Head of caudate nucleus (tissue), 42 donors: ENCODE data around the gene THSD4.

Source experiments
- DNase-seq, 42 donors: peaks; one replicate each; pipeline versions ENCODE4 v3.0.0 to v3.0.0-alpha.2; 2020 to 2021; ENCODE audit warnings: mixed read lengths in 7 of 42
- intact Hi-C: fragments of 100-400 bp; cut with DNase I; formaldehyde crosslinking; loops from one replicate; pipeline ENCODE4 v1.15.0; 2022

The THSD4 gene

DNA sequence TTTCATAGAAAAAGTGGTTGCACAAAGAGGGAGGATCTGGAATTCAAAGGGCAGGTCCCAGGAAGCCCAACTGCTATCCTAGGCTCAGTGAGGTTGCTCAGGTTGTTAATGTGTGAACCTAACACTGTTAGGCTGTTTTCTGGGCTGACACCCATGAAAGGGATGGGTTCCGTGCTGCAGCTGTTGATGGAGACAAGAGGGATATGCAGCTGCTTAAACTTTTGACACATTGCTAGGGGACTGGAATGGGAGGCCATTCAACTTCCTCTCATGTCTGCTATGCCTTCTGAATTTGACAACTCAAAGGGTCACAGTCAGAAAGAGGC lies 497.1 kb downstream of the THSD4 start:
- DNase-seq, result no peak

DNA sequence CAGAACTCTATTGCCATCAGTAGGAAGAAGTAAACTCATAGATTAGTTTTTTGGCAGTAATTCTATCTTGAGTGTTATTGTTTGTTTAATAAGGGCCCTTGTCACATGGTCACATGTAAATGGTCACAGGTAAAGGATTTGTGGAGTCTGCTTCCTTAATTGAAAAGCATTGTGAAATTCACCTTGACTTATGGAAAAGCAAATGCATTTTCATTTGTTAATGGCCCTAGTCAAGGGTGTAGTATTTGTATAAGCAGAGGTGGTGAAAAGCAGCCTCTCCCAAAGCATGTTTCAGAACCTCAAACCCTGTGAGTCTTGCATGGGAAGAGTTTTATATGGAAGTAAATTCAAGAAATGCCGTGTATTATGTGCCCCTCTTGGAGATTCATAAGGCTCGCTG lies 497.6 kb downstream of the THSD4 start:
- intact Hi-C loops, result no loop called here
- no peak for DNase-seq

More for the DNA sequence above, 497.1 kb downstream of the THSD4 start:
- intact Hi-C loops, result no loop called here

DNA sequence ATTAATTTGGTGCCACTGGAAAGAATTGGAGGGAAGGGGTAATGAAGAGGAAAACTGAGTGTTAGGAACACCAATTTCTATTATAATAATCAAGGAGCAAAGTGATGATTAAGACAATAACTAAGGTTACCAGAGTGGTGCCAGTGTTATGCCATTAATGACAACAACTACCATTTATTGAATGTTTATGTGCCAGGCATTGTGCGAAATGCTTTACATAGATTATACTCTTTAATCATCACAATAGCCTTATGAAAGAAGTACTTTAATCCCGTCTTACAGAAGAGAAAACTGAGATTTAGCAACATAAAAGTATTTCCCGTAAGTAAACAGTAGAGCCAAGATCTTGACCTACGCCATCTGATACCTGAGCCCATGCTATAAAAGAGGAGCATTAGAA lies 507.8 kb downstream of the THSD4 start:
- intact Hi-C loops, result no loop called here
- no peak for DNase-seq

DNA sequence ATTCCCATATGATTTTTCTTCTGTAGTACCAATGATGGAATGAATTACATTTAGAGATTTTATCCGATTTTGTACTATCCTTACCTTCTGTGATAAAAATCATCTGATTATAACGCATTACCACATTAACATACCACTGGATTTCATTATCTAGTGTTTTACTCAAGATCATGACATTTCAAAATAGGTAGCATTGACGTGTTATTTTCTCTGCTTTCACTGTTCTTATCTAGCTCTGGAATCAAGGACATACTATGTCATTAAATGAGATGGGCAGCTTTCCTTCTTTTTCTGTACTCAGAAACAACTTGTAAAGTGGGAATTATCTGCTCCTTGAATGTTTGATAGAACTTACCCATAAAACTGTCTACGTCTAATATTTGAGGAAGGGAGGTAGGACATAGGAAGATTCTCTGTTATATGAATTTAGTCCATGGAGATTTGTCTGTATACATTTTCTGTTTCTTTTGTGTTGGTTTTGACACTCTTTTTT lies 511.4 kb downstream of the THSD4 start:
- intact Hi-C loops, result no loop called here
- DNase-seq, result no peak

DNA sequence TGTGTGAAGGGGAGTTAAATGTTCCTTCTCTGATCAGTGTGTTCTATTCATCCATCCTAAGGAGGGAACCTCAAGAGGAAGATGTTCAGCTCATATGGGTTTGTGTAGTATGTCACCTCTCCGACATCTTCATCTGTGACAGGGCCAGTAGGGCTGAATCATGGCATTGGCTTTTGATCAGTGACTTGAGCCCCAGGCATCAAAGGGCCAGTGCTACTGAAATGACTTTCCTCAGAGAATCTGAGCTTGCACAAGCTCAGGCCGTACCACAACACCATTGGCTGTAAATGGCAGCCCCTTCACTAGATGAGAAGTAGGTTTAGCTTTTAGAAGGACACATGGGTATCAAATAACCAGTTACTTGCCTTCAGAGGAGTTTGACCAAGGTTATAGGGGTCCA lies 511.9 kb downstream of the THSD4 start:
- no peak for DNase-seq
- intact Hi-C loops, result no loop called here

DNA sequence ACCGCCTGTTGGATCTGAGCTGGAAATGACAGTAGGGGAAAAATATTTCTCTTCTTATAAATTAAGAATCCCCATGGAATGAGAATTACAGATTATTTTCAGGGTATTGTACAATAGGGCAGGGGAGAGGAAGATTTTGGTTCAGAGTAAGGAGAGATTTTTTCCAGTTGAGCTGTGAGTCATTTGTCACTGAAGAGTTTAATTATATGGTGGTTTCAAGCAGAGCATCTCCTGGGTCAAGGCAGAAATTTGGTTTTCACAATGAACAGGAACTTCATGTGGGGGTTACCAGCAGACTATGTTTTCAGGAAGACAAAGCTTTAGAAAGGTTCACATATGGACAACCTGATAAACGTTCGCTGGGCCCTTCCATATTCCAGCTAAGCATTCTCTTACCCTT lies 512.3 kb downstream of the THSD4 start:
- no peak for DNase-seq
- intact Hi-C loops, result no loop called here

DNA sequence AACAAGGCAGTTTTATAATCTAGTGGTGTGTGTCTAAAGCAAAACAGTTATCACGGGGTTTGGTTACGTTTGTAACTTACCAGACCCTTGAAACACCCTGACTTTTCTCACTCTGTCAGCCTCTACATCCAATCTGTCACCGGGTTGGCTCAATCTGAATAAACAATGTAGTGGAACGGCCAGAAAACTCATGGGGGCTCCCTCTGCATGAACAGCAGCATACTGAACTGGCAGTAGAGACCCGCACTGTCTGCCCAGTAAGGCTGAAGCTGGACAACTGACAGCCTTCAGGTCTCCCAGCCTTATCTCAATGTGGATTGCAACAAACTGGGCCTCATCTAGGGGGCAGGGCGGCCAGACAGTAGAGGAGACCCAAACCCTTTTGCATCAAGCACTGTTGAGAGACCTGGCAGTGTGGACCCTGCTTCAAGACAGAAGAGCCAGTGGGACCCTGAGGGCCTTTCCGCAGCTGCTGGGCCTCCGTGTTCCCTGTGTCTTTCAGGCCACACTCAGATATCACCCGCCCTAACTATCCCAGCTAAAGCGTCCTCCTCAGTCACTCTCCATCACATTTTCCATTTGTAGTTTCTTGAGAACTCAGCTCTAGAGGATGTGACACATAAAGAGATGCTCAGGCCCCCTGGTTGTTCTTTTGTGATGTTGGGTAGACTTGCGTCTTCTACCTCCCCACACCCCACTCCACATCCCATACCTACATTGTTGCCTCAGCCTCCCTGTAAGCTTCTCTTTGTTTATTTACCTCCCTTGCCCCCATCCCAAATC lies 513.9 kb downstream of the THSD4 start:
- no peak for DNase-seq
- intact Hi-C loops, result no loop called here

DNA sequence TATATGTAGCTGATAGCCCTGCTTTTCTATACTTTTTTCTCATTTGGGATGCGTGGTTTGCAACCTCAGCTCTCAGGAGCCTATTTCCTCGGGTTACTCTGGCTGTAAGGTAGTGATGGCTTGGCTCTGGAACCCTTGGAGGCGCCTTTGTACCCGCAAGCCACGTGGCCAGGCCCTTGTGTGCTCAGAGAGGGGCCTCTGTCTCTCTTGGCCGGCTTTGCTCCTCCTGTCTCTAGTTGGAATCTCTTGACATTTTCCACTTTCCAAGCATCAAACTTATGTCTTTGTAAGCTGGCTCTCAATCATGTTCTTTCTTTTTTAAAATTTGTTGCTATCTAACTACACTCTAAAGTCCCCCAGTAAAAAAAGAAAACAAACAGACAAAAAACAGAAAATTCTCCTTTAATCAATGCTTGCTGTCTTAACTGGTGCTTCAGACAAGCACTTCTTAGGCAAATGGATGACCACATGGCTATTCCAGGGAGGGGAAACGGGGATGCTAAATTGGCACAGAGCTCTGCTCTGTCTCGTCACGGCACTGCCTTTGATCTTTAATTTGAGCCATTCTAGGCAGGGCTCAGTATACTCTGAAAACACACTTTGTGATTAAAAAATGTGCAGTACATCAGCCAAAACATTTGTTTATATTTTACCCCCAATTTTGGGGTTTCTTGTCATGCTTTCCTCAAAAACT lies 514.7 kb downstream of the THSD4 start:
- intact Hi-C loops, result no loop called here
- DNase-seq, result peak in 10 of 42 donors; percentile 8 to 53 (median 25)

DNA sequence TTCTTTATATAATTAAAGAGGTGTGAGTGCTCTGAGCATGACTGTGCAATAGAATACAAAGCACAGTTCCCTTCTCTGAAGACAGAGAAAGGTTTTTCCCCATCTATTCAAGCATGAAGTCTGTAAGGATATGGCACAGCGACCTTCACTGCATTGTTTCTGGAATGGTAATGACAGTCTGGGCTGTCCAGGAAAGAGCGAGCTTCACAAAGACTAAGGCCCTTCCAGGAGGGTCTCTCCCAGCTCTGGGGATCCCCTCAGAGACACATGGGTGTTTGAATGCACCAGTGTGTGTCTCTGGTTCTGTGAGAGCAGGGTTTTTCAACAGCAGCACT lies 515.2 kb downstream of the THSD4 start:
- intact Hi-C loops, result no loop called here
- no peak for DNase-seq

DNA sequence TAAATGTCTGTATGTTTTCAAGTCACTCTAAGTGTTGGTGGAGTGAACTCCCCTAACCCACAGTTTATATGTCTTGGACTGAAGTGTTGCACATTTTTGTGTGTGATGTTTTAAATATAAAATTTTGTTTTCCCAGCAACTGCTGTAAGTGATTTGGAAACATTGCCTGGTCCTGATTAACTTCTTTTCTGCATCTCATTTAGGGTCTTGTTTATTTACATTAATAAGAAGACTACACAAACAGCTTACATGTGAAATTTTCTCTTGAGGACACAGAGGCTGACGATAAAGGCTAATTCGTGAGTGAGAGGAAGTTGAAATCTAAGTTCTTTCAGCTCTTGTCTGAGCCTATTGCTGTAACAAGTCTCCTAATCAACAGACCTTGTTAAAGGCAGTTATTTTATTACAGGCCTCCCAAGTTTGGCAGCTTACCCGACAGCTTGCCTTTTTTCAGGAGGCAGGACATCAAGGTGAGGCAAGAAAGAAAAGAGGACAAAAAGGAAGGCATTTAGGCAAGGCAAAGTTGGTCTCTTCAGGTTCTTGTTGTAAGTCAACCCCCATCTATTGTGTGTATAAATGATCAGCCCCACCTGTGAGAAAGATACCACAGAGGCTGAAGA lies 517.4 kb downstream of the THSD4 start:
- intact Hi-C loops, result no loop called here
- DNase-seq, result no peak

DNA sequence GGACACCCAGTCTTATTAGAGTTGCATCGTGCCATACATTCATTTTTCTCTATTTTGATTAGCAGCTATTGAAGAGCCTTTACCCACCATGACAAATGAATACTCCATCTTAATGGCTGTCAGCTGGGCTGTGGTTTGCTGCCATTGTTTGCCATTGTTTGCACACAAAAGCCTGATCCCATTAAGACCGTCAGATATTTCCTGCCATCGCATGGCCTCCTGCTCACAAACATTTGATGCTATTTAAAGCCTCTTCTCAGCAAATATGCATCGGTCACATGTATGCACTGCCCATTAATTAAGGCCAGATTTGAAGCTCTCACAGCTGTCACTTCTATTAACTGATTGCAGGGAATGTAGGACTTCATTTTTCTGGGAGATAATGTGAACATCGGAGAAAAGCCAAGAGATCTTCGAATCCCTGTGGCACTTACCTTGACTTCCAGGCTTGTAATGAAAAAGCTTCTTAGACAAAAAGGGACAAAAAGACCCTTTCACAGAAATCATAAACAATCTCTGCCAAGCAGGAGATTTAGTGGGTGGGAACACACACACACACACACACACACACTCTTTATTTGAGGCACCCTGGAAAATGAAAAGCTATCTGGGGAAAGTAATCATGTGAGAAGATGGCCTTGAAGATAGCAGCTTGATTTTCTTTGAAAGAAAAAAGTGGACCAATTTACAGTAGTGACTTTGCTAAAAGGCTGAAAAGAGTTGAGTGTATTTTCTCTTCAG lies 519.7 kb downstream of the THSD4 start:
- no peak for DNase-seq
- intact Hi-C loops, result no loop called here

DNA sequence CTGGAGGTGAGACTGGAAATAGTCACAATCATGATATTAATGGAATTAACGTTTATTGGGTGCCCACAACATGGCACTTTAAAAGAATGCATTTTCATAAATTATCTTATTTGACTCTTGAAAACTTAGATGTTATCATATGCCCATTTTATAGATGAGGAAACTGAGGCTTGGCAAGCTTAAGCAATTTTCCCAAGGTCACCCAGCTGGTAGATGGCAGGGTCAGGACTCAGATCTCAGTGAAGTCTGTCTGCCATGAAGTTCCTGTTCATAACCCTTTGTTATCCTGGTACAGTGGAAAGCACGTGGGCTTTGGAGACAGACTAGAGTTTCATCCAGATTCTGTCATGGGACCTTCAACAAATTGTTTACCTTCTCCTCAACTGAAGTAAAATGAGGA lies 520.5 kb downstream of the THSD4 start:
- no peak for DNase-seq
- intact Hi-C loops, result no loop called here

DNA sequence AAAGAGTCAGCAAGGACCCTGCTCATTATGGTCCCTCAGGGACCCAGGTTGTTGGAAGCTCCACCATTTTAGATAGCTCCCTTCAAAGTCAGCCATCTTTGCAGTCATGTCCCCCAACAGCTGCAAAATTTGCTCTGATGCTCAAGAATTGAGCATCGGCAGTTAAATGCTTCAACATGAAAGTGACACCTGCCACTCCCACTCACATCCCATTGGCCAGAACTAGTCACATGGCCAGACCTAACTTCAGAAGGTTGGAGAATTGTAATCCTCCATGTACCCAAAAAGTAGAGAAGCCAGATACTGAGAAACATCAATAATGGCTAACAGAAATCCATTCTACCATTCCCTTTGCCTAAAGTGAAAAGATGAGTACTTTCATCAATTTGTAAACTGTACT lies 523.6 kb downstream of the THSD4 start:
- intact Hi-C loops, result no loop called here

DNA sequence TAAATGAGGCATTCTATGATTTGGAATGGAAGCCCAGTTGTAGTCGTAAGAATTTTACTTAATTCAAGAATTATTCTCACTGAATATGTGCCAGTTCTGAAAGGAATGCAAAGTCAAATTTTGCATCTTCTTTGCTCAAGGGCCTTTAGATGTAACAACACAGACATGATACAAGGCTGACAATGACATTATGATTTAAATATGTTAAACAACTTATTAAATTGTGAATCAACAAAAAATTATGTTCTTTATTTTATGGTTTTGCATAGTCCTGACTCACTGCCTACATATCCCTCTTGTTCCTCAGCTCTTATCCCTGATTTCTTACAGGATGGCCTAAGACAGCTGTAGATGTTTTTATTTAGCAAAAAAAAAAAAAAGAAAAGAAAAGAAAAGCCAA lies 524.2 kb downstream of the THSD4 start:
- intact Hi-C loops, result no loop called here
- no peak for DNase-seq

More for the DNA sequence above, 523.6 kb downstream of the THSD4 start:
- no peak for DNase-seq

DNA sequence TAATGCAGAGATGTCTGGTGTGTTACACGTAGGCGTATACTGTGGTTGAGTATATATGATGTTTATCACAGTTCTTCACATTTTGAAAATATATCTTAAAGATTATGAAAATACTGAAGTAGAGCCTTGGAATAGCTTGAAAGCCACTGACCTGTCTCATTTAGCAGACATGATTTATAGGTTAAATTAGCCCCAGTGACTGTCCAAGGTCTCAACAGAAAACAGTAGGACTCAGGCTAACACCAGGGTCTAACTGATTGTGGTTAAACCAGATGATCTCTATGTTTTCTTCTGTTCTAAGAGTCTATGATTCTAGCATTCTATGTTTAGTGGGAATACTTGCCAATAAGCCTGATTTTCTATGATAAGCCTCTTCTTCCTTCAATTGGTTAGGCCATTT lies 528.6 kb downstream of the THSD4 start:
- DNase-seq, result no peak
- intact Hi-C loops, result no loop called here

DNA sequence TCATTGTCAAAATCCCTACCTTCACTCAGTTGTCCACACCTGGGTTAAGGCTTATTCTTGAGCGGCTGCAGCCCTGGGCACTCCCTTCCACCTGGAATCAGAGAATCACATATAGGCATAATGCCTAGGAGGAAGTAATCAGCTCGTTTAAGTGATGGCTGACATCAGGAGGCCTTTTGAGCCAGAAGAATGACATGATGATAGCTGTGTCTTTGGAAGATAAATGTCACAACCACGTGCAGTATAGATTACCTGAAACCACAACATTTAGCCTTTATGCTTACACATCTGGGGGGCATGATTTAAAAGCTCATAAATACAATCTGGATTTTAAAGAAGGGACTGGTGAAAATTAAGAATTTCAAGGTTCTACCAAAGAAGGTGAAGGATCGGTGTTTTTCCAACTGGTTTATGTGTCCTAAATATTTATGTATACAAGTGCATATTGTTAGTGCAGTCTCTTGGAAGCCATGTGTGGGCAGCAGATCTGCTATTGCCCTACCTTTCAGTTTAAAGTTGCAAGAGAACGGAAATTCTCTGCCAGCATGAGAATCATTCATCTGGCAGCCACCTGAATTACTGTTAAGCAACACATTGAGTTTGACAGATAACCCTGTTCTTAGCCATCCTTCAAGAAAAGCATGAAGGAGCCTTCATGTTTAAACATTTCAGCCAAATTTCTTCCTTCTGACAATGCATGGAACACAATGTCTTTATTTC lies 531.7 kb downstream of the THSD4 start:
- peak in 4 of 42 donors; percentile 13 to 41 (median 26) for DNase-seq
- intact Hi-C loops, result no loop called here

DNA sequence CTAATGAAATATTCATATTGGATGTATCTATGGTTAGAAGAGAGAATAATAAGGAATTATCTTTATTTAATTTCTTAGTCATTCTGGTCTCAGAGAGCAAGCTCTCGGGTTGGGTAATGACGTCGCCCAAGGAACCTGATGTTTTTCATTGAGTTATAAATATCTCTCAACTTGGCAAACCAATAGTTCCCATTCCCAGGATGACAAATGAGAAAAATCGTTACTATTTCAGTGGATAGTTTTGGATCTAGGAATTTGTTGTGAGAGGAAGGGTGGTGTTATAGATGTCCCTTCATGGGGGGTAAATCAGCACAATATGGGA lies 532.2 kb downstream of the THSD4 start:
- peak in 26 of 42 donors; percentile 12 to 68 (median 42) for DNase-seq
- intact Hi-C loops, result no loop called here

DNA sequence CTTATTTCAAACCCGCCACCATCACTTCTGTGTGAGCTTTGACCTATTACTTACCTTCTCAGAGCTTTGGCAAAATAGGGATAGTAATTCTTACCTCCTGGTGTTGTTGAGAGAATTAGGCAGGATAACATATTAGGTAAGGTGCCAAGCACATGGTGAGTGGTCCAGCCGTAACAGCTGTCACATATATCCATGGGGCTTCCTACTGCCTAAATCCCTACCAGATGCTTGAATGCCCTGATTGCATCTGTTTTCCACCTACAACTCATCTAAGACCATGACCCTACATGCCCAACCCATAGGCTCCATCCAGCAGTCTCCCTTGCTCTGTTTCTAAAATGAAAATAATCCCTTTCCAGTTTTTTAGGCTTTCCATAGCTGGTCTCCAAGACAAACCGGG lies 532.8 kb downstream of the THSD4 start:
- intact Hi-C loops, result no loop called here
- DNase-seq, result no peak

DNA sequence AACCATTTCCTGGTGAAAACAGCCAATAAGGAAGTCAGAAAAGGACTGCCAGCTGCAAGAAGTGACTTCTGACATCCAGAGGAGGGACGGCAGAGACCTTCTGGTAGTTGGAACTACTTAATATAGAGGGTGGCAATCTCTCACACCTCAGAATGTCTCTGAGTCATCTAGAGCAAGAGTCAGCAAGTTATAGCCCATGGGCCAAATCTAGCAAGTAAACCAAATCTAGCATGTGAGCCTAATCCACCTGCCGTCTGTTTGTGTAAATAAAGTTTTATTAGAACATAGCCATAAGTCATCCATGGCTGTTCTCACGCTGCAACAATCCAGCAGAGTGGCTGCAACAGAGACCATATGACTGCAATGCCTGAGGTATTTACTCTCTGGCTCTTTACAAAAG lies 534.6 kb downstream of the THSD4 start:
- intact Hi-C loops, result loop anchor here (5.0 kb wide), 1 partner anchor 198 kb away; no protein-coding TSS in a partner anchor

More for the DNA sequence above, 534.6 kb downstream of the THSD4 start:
- no peak for DNase-seq
